GM21390 (cell line): ENCODE results near the gene GPSM1.

Experiments used
- ATAC-seq: cut with Tn5 transposase; IDR thresholded peaks from one replicate; pipeline ENCODE4 v1.9.1; 2021; ENCODE audit not compliant: unreplicated experiment

Gene GPSM1

DNA sequence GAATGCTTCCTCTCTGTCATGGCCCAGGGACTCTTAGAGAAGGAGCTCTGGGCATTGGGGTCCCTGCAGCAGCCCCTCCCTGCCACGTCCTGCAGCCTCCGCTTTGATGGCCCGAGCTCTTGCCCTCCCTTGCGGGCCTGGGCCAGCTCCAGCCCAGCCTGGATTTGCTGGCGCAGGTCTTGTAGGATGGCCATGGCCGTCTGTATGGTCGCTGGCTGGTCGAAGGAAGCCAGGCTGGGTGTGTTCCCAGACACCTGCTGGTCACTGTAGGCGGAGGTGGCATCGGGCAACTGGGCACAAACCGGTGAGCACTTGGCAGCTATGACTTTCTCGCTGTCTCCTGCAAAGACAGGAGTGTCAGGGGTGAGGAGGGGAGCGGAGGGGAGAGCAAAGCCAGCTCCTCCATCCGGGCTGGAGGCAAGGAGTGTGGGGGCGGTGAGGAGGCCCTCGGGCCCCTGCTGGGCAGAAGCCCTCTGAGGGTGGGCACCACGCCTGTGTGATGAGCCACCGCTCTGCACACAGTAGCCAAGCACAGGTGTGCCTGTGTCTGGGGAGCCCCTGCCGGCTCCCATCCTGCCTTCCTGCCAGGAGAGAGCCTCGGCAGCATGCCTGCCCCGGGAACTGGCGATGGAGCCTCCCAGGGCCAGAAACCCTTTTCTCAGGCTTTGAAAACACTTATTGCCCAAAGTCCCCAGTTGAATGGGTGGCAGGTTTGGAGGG is 35.9 kb upstream of the GPSM1 start:
- no peak for ATAC-seq

DNA sequence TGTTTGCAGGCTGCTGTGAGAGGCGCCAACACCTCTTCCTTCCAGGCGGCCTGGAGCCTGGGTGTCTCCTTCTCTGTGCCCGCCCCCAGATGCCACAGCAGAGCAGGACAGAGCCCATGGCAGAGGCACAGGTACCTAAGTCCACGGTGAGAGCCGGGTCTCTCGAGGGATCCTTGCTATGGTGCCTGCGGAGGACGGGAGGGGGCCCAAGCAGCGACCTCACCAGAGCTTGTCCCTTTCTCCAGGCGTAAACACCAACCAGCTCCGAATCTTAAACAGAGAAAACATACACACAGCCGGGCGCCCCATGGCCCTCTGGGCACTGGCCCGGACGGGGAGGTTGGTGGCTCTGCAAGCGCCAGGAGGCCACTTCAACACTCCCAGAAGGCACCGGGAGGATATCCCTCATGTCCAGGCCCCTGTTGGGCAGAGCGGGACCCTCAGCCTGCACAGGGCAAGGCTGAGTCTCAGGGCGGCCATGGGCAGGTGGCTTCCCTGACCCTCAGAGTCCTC is 35.3 kb upstream of the GPSM1 start:
- no peak for ATAC-seq

DNA sequence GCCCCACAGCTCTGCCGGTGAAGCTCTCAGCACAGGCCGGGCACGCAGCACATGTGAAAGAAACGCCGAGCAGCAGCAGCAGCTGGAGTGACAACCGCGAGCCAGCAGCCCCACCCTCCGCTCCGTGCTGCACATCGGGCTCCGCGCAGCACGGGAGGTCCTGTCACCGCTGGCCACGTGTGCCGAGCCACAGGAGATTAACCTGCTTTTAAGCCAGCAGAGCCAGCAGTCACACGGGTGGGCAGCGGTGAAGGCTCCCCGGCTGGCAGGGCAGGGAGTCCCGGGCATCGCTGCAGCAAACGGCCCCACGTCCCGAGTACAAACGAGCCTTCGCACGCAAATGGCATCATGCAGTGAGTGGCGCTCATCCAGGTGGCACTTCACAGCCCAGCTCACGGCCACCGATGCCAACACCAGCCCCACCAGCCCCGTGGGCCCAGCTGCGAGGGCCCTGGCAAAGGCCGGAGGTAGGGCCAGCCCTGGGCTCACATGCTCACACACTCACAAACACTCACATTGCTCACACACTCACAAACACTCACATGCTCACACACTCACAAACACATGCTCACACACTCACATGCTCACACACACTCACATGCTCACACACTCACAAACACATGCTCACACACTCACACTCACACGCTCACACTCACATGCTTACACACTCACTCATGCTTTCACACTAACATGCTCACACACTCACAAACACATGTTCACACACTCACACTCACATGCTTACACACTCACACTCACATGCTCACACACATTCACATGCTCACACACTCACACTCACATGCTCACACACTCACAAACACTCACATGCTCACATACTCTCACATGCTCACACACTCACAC is 34.5 kb upstream of the GPSM1 start:
- ATAC-seq = no peak

DNA sequence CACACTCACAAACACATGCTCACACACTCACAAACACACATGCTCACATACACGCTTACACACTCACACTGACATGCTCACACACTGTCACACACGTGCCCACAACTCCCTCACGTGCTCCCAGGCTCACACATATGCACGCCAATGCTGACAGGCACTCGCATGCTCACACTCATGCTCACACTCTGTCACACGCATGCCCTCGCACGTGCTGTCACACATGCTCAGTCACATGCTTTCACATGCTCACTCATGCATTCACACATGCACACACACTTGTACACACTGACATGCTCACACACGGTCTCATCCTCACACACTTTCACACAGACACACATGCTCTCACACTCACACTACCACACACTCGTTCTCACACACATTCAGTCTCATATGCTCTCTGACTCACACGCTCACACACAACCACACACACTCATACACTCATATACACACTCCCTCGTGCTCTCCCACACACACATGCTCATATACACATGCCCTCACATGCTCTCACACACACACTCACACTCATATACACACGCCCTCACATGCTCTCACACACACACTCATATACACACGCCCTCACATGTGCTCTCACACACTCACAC is 33.8 kb upstream of the GPSM1 start:
- ATAC-seq = no peak

DNA sequence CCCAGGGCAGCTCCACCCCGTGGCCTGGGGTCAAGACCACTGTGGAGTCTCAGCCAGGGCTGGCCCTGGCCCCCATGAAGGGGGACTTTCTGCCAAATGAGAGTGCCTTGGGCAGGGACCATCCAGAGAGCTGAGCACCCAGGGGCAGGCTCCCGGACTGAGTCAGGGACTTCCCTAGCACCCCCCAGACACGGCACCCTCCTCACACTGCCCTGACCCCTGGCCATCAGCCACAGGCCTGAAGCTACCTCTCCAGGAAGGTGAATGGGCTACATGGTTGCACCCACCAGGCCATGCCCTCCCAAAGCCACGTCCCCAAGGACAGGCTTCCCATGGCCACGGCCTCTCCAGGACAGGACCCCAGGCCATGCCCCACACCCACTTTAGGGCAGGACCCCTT is 32.9 kb upstream of the GPSM1 start:
- ATAC-seq = no peak

DNA sequence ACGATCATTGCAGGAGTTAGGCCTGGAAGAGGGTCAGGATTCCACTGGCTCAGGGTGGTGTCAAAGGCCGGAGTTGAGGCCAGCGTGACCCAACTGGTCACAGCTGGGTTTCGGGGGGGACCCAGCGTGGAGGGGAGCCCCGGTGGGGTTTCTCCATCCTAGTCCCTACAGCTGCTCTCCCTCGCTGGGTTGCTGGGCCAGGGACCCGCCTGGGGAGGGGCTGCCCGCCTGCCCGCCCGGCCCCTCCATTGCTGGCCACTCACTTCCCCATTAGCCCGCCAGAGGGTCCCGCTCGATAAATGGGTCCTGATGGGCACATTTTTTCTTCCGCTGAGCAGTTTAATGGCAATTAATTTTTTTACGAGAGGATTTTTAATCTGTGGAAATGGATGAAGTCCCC is 32.3 kb upstream of the GPSM1 start:
- ATAC-seq = no peak

DNA sequence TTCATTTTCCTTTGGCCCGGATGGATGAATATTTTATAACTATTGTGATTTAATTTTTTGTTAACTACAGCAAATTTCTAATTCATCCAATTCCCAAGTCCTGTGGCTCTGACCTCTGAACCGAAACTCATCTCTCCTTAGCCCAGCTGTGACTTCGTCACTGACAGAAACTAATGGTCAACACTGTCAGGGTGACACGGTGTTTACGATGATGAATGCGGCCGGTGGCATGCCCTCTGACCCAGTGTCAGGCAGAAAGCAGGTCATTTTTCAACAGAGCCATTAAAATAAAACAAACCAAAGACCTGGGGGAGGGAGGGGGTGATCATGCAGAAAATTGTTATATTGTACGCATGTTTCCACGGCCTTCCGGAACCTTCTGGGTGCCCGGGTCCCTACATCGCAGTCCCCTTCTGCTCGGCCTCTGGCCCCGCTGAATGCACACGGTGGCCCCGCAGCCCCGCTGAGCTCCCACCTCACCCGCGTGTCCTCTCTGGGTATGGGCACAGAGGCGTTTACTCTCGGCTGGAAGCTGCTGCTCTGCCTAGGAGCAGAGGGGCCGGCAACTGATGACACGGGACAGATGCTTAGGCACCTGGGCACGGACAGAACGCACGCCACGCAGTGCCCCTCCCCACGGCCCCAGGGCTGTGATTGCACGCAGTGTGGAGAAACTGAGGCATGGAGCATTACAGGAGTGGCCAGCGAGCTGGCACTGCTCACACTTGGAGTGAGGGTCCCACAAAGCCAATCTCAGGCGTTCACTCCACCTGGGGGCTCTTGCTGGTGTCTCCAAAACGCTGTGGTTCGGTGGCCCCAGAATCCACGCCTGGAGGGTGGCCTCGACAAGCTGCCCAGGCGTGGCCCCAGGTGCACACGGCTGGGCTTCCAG is 31.6 kb upstream of the GPSM1 start:
- ATAC-seq = no peak

DNA sequence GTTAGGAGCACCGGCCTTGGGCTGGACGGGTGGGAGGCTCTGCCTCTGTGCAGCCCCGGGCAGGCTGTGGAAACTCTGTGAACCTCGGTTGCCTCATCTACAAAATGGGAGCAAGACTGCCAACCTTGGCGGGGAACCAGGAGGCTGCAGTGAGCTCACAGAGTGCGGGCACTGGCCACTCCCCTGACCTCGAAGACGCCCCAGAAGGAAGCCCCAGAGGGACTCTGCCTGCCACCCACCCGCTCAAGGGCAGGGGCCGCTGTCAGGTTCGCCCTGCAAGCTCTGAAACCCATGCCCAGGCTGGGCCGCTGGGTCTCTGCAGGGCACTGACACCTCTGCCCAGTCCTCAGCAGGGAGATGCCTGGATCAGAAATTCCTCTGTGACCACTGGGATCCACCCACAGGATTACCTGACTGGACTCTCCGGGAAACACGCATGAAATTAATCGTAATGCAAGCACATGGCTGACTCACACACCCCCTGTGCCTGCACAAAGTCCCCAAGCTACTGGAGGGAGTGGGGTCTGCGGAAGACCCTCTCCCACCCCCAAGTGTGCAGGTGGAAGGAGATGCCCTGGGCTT is 30.8 kb upstream of the GPSM1 start:
- ATAC-seq = no peak

DNA sequence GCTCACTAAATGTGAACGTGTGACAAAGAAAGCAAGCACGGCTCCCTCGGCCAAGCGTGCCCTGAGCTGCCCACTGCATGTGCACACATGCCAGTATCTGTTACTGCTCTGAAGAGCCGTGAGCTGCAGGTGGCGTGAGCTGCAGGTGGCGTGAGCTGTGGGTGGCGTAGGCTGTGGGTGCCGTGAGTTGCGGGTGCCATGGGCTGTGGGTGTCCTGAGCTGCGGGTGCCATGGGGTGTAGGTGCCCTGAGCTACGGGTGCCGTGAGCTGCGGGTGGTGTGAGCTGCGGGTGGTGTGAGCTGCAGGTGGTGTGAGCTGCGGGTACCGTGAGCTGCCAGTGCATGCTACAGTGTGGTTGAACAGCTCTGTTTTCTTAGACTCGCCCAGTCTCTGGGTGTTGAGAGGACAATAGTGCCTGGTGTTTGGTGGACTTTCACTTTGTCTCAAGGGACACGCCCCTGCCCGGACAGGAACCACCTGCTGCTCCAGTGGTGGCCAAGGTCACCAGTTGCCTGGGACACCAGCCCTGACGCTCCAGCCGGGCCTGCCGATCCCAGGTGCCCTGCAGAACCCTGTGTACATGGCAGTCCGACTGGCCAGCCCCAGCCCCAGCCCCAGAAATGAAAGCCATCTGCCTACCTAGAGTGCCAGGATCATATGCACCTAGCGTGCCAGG is 30.2 kb upstream of the GPSM1 start:
- no peak for ATAC-seq

DNA sequence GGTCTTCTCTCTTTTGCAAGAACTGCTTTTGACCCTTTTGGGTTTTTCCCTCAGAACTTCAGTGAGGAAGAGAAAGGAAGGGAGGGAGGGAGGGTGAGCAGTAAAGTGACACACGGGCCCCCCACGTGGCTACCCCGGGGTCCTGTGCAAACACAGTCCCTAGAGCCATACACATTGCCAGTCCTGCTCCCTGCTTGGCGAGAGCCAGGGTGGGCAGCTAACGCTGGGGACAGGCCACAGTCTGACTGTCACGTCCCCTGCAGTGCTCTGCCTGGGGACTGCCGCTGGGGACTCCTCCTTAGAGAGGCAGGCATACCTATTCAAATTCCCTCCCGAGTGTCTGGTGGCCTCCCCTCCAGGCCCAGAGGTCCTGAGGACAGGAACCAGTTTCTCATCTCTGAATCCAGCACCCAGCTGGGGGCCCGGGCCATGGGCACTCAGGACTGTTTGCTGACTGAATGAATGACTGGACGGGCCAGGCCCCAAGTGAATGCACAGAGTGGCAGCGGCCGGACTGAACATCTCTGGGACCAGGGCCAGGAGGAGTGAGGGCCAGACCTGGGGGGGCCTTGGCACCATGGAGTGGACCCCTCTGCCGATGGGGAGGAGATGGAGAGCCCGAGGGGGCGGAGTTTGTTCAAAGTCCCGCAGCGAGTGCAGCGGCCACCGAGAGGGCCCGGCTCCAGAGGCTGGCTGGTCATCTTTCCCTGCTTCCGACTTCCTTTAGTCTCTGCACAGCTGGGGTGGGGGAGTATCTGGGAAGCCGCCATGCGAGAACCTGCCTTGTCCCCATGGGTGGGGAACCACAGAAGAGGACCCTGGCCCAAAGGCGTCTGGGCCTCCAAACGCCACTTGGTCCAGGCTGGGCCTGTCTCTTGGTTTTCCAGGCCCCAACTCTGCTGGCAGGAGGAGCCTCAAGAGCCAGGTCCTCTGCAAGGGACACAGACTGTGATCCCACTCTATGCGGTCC is 29.3 kb upstream of the GPSM1 start:
- no peak for ATAC-seq

DNA sequence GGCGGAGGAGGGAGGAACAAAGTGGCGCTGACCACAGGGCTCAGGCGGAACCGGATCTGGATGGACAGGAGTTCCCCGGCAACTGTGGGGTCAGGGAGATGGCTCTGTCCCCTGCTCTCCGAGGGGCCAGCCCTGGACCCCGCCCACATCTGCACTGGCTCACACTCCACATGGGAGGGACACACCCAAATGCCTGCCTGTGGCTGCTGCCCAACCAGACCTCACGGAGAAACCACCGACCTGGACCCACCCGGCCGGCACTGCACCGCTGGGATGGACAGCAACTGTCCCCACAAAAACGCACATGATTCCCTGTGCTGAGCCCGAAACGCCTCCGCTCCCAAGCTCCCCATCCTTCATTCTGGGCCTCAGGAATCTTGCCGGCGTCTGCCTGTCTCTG is 28.2 kb upstream of the GPSM1 start:
- no peak for ATAC-seq

DNA sequence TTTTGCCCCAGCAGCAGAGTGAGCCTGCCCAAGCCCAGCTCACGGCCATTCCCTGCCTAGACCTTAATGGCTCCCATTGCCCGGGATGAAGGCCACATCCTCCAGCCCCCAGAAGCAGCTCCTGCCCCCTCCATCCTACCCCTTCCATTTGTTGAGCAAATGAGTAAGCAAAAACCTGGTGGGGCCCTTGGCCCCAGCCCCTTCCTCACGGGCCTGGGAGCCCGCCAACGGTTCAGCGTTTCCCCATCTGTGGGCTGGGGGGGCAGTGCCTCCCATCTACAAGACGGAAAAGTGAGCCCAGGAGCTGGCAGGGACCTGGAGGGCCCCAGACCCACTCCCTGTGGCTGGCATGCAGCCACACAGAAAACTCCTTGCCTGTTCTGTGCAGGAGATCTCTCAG is 27.8 kb upstream of the GPSM1 start:
- no peak for ATAC-seq

DNA sequence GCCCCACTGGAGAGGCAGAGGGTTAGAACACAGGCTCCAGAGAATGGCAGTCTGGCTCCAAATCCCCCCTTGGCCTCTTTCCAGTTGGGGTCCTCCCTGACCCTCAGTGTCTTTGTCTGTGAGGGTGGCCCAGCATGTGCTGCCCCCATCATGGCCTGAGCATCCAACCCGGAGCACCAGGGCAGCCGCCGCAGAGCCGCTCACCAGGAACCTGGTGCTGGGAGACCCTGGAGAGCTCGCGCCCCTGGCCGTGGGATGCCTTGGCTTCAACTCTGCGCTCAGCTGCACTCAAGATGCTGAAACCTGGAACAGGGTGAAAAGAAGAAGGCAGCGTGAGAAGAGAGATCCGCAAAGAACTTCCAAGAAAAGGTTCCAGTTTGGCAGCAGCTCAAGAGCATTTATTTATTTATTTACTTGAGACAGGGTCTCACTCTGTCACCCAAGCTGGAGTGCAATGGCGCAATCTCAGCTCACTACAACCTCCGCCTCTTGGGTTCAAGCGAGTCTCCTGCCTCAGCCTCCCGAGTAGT is 27.3 kb upstream of the GPSM1 start:
- no peak for ATAC-seq

DNA sequence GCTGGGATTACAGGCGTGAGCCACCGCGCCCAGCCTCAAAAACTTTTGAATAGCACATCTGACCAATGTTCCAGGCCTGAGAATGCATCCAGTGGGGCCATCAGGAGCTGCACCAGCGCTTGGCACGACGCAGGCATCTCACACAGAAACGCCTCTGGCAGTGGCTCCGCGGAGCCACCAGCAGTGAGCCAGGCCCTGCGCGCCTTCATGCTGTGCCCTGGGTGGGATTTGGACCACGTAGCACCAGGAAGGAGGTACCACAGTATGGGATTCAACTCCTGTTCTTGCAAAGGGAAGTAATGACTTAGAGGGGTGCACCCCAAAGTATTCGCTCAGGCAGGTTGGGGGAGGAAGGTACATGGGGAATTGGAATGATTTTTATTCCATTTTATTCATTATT is 26.5 kb upstream of the GPSM1 start:
- ATAC-seq = no peak

DNA sequence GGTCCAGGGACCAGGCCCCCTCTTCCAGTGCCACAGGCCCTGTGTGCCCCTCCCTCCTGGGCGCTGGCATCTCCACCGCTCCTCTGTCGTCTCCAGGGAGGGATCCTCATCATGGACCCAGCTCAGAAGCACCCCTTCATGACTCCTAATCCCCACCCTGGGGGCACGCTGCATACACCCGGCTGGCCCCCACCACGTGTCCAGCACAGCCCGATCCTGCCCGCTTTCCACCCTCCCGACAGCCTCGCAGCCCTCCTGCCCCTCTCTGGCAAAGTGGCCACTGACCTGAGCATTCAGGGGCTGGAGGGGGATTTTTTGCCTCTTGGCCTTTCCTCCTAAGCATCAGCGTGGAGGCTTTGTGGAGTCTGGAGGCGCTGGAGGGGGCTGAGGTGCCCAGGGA is 24.8 kb upstream of the GPSM1 start:
- ATAC-seq = no peak

DNA sequence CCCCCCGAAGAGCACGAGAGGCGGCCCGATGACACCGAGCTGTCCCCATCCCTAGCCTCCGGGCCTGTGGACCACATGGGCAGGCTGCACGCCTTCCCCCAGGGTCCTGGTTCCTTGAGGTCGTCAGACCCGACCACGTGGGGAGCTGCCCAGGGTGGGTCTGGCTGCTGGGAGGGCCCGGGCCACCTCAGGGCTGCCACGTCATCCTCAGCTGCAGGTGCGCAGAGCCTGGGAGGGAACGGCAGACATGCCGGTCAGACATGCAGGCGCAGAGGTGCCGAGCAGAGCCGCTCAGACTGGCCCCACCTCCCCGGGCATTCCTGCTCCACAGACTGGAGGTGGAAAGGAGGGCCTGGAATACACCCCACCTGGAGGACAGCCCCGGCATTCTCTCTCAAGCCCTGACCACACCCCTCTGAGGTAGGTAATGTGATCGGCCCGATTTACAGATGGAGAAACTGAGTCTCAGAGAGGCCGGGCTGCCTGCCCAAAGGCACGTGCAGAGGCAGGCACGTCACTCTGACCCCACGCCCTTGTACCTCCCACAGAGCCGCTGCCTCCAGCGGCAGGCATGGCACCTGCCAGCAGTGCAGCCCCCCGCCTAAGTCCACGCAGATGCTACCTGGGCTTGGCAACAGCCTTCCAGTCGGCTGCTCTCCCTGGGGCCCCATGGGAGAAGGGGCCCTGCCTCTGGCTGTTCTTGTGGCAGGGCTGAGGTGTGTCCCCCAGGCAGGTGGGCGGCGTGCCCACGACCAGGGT is 24.1 kb upstream of the GPSM1 start:
- no peak for ATAC-seq

DNA sequence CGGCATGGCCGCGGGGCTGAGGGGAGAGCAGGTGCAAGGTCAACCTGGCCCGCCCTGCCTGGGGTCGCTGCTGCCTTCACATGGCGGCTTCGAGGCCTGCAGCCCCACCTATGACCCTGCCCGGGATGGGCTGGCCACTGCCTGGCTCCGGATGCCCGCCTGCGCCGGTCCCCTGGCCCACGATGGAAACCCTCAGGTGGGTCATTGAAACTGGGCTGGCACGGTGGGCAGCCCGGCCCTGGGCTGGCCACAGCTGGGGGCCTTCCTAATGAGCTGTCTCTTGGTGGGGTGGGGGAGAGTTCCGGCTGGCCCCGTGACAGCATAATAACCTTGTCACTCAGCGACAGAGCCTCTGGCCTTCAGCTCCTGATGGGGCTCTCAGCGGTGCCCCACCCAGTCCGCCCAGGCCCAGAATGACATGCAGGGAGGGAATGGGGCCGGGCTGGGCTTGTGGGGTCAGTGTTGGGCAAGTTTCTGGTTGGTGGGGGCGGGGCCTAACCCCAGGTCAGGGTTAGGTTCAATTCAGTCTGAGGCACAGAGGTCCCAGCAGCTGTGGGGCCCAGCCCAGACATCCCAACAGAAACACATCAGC is 23.4 kb upstream of the GPSM1 start, which contains the start of gene CCDC187:
Gene CCDC187 (minus strand): TSS at position 270 of the 592 bp plus-strand sequence. CDS start 264 bp downstream, at position 6.
- ATAC-seq = no peak
